GM21360 (cell line): ENCODE results near the gene PDPR.
"Not testable (repeated sequence)": the region's sequence is repeated elsewhere in the genome, so short reads cannot be mapped to it uniquely, and the experiment has no call there.

Experiments used
- ATAC-seq: cut with Tn5 transposase; IDR thresholded peaks from one replicate; pipeline ENCODE4 v1.9.1; 2021; ENCODE audit warnings: mild to moderate bottlenecking, moderate library complexity; ENCODE audit not compliant: unreplicated experiment

The PDPR gene

DNA sequence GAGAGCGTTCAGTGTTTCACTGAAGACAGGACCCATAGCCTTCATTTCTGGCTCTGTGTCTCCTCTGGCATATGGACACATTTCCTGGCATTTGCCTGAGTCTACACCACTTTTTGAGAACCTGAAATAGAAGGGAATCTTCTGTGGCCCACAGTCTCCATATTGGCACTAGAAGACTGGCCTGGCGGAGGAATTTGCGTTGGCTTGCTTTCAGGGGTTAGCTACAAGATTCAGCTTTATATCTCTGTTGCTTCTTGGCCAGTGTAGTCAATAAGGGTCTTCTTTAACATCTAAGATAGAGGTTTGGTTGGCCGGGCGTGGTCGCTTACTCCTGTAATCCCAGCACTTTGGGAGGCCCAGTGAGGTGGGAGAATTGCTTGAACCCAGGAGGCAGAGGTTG, 46.7 kb downstream of the PDPR start:
- no peak for ATAC-seq

DNA sequence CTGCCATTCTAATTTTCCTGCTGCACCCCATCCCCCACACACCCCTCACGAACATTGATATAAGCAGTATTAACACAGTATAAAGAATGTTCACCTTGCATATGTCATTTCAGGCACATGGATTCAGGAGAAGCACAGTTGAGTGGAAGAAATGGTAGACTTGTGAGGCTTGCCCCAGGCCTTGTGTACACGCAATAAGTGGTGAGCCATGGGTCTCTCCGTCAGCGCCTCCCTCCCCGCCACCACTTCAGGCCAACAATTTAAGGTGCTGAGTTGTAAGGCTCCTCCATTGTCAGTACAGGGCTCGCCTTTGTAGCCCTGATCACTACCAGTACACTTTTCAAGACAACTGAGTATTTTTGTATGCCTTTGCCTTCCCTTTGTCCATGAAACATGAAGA, 47.2 kb downstream of the PDPR start:
- ATAC-seq, result no peak

DNA sequence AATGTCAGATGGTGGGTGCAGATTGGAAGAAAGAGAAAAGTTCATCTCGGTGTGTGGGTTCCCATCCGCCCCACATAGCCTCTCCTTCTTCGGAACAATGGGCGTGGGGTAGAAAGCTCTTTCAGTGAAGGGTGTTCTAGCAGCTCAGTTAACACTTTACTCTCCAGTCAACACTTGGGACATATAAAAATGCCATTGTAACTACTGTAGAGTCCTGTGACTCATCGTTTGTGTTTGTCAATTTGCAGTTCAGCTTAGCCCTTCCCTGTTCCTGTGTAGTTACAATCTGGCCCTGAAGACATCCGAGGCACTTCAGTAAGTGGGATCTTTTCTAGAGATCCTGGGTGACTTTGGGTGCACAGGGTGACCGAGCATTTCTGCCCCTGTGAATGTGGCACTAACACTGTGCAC, 47.9 kb downstream of the PDPR start:
- no peak for ATAC-seq

DNA sequence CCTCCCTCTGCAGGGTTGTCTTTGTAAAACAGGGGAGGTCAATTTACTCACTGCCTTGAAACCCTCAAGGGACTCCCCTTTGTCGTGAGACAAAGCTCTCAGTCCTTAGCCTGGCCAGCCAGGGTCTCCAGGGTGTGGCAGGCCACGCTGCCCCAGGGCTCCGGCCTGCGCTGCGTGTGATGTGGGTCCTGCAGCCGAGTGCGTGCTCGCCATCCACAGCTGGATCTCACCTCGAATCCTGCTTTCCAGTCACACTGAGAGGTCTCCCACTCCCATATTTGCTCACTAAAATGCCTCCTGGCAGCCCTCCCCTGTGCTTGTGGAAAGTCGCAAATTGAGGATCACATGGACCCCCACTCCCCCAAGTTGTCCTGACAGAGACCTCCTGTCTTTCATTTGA, 49.5 kb downstream of the PDPR start:
- ATAC-seq, result no peak

DNA sequence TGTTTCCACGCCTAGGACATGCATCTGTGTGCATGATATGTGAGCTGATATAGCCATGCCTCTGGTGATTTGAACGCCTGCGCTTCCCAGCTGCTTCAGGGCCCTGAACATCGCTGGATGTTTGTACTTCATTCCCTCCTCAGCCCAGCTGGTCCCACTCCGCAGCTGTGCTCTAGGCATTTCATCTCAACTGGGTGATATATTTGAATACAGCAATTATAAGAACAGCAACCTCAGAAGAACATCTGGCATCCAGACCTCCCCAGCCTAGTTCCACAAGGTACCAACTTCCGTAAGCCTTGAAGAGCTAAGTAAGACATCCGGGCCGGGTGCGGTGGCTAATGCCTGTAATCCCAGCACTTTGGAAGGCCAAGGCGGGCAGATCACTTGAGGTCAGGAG, 52.6 kb downstream of the PDPR start:
- not testable (repeated sequence) for ATAC-seq

DNA sequence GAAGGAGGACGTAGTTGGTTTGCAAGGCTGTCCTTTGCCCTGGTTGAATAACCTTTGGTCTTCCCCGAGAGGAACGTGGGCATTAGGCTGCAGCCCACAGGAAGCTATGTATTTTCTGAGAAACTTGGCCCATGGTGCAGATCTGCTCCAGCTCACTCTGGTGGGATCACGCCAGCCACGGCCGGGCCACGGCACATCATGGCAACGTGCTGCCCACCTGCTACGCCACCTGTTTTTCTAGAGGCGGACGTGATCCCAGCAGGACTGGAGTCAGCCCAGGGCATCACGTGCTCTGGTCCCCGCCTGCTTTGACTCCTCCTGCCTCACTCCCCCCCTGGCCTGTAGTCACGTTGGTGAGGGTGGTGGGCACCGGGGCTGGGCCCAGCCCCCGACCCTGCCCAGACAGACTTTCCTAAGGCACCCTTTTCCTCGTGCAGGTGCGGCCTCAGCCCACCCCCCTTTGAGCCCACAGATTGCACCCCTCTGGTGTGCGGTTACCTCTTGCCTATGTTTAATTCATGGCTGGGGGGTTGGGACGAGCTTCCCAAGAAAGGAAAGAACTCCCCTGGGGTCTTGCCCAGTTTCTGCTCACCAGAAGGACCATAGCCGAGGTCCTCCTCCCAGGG, 59.2 kb downstream of the PDPR start, which contains the start of gene CLEC18C:
Gene CLEC18C, plus strand, starts transcription at position 576 of the 626 bp plus-strand sequence. CDS start 492 bp downstream, outside the sequence.
- not testable (repeated sequence) for ATAC-seq

DNA sequence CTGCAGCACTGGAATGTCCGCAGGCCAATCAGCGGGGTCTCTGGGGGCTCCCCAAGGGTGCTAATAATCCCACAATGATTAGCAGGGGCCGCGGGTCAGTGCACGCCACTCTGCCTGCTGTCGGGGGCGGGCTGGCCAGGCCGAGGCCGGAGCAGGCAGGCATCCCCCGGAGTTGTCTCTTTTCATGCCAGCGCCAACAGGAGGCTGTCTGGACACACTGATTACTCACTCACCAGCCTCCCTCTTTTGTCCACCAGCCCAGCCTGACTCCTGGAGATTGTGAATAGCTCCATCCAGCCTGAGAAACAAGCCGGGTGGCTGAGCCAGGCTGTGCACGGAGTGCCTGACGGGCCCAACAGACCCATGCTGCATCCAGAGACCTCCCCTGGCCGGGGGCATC, 59.8 kb downstream of the PDPR start:
- ATAC-seq, result not testable (repeated sequence)

DNA sequence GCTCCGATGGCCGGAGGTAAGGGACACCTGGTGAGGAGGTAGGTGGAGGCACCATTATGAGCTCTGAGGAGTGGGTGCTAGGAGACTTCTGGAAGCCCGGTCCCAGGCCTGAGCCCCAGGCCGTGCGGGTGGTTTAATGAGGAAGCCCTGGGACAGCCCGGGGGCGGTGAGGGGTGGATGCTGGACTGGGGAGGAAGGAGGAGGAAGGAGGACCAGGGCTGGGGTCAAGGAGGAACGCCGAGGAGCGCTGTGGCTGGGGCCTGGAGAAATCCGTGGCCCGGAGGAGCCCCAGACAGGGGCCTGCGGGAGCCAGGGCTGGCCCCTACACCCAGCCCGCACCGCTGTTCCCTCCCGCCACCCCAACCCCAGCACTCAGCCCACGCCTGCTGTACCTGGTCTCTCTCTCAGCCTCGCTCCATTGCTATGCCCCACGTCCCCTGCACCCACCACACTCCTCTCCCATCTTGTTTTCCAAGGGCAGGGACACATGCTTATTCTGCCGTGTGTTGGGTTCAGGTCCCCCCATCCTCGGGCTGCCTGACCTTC, 60.3 kb downstream of the PDPR start:
- not testable (repeated sequence) for ATAC-seq

DNA sequence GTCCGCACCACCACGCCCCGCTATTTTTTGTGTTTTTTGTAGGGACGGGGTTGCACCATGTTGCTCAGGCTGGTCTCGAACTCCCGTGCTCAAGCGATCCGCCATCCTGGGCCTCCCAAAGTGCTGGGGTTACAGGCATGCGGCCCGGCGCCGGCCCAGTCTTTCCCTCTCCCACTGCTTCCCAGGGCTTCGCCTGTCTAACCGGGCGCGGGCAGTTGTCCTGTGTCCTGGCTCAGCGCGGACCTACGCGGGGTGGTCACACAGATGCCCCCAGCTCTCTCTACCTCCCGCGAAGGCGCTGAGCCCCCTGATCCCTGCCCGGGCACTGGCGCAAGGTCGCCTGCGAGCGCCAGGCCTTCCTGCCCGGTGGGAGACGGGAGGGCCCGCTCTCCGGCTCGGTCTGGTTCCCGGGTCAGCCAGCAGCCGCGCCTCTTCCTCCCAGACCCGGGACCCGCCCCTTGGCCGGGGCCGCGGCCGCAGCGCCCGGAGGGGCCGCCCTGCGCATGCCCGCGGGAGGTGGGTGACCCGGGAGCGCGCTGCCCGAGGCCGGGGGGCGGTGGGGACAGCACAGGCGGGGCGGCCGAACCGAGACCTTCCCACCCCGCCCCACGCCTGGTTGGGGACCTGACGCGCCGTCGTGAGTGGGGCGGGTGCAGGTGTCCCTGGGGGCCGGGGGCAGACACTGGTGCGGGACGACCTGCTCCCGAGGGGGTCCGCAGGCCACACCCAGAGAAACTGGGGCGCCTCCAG, 73.9 kb downstream of the PDPR start:
- ATAC-seq, result not testable (repeated sequence)

DNA sequence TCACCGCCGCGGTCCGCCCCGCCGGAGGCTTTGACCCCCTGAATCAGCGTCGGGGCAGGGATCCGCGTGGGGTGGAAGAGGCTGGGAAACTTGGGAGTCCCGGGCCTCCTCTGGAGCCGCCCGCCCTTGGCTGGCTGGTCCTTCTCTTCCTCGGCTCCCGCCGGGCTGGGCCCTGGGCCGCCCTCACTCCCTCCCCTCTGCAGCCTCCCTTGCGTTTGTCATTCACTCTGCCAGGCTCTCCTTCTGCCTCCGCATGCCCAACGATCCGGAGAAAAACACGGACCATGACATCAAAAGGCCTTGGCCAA, 74.4 kb downstream of the PDPR start:
- not testable (repeated sequence) for ATAC-seq

DNA sequence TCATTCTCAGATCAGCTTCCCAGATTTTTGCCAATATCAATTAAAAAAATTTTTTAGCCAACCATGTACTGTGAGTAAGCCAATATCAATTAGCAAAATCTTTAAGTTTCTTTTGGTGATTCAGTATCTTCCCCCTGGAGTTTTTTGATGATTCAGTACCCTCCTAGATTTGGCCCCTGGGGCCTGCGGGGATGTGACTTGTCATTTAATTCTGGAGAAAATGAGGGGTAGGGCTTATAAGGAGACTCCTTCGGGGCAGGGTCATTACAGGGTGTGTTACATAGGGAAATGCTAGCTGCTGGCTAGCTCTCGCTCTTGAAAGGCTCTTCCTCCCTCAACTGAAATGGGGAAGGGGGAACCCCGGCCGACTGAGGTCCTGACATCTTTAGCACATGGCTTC, 76.4 kb downstream of the PDPR start:
- ATAC-seq, result not testable (repeated sequence)

DNA sequence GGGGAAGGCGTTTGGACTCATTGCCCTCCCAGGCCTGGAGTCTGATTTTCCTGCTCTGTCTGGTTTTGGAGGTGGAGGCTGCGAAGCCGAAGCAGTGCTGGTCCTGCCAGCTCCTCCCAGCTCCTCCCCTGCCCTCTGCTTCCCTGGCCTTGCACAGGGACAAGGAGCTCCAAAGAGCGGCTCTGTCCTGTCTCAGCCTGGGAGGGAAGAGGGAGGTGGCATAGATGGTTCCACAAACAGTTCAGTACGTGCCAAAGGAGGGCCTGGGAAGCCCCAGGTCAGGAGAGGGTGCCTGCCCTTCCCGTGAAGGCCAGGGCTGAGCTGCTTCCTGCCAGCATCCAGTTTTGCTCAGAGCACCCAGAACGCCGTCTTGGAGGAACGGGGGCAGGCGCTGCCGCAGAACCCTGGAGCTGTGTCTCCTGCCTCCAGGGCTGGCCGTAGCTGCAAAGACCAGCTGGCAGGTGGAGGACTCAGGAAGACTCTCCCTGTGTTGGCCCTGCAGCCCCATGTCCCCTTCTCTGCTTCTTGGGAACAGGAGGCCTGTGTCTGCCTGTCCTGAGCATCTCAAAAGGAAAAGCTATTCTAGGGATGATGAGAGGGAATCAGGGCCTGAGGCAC, 82.7 kb downstream of the PDPR start:
- ATAC-seq, result not testable (repeated sequence)

DNA sequence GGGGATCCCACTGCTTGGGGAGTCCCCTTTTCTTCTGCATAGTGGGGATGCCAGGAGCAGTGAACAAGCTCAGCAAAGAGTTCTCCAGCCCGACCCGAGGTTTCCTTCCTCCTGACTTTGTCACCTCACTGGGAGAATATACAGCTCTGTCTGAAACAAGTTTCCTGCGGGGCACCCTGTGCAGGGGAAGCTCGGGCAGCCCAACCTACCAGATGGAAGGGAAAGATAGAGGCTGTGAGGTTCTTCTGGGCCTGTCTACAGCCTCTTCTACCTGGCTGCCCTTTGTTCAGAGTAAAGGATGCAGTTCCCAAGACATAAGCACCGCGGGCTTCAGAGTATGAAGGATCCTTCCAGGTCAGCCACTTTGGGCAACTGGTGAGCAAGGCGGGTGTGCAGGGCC, 83.5 kb downstream of the PDPR start:
- ATAC-seq, result not testable (repeated sequence)

DNA sequence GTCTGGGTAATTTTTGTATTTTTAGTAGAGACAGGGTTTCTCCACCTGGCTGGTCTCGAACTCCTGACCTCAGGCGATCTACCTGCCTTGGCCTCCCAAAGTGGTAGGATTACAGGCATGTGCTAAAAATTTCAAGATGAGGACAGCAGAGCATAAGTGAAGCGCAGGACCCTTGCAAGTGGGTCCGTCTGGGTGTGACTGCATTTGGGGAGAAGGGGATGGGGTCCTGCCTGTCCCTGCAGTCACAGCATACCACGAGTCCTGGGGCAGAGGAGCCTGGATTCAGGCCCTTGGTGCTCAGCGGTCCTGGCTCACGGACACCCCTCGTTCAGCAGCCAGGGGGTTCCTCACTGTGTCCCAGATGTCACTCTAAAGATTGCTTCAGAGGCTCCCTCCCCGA, 84.1 kb downstream of the PDPR start:
- ATAC-seq, result not testable (repeated sequence)

DNA sequence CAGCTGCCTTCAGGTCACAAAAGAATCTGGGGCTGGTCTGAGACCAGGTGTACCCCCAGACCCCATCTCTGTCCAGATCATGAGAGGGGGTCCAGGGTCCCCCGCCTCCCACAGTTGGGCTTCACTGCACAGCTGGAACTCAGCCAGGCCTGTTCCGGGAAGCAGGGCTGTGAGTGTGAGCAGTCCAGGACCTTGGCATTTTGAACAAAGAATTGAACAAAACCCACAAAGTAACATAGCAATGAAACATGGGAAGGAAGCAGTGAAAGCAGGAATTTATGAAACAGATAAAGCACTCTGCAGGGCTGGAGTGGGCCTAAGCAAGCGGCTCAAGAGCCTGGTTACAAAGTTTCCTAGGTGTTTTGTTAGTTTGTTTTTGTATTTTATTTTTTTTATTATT, 84.5 kb downstream of the PDPR start:
- not testable (repeated sequence) for ATAC-seq

DNA sequence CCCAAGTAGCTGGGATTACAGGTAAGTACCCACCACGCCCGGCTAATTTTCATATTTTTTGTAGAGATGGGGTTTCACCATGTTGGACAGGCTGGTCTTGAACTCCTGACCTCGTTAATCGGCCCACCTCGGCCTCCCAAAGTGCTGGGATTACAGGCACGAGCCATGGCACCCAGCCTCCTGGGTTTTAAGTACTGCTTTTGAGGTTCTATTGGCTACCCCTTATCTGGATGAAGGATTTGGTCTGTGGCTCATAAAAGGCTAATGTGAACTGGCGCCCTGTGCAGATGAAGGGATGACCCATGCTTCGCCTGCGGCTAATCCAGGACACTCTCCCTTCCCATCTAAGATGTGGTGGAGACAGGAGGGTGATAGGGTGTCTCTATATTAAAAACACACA, 85.0 kb downstream of the PDPR start:
- not testable (repeated sequence) for ATAC-seq

DNA sequence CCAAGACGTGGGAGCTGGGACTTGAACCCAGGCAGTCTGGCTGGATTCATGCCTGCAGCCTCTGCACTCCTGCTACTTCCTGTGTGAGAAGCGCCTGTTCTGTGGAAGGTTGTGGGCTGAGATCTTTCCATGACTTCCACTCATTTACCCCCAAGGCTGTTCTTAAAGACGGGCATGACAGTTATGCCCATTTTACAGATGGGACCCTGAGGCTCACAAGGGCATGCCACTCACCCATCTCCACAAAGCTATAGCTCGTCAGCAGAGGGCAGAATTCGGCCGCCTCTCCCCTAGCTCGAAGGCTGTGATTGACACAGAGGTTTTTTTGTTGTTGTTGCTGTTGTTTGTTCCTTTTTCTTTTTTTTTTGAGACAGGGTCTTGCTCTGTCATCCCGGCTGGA, 85.9 kb downstream of the PDPR start:
- not testable (repeated sequence) for ATAC-seq

DNA sequence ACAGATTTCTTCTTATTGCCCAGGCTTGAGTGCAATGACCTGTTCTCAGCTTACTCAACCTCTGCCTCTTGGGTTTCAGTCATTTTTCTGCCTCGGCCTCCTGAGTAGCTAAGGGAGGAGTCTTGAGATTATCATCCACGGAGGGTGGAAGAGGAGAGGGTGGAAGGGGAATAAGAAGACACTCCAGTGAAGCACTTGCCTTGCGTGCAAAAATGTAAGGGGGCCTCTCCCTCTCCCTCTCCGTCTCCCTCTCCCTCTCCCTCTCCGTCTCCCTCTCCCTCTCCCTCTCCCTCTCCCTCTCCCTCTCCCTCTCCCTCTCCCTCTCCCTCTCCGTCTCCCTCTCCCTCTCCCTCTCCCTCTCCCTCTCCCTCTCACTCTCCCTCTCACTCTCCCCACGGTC, 89.4 kb downstream of the PDPR start:
- not testable (repeated sequence) for ATAC-seq

DNA sequence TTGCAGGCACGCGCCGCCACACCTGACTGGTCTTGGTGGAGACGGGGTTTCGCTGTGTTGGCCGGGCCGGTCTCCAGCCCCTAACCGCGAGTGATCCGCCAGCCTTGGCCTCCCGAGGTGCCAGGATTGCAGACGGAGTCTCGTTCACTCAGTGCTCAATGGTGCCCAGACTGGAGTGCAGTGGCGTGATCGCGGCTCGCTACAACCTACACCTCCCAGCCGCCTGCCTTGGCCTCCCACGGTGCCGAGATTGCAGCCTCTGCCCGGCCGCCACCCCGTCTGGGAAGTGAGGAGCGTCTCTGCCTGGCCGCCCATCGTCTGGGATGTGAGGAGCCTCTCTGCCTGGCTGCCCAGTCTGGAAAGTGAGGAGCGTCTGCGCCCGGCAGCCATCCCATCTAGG, 89.9 kb downstream of the PDPR start:
- not testable (repeated sequence) for ATAC-seq

DNA sequence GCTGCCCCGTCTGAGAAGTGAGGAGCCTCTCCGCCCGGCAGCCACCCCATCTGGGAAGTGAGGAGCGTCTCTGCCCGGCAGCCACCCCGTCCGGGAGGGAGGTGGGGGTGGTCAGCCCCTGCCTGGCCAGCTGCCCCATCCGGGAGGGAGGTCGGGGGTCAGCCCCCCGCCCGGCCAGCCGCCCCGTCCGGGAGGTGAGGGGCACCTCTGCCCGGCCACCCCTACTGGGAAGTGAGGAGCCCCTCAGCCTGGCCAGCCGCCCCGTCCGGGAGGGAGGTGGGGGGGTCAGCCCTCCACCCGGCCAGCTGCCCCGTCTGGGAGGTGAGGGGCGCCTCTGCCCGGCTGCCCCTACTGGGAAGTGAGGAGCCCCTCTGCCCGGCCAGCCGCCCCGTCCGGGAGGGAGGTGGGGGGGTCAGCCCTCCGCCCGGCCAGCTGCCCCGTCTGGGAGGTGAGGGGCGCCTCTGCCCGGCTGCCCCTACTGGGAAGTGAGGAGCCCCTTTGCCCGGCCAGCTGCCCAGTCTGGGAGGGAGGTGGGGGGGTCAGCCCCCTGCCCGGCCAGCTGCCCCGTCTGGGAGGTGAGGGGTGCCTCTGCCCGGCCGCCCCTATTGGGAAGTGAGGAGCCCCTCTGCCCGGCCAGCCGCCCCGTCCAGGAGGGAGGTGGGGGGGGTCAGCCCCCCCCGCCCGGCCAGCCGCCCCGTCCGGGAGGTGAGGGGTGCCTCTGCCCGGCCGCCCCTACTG, 90.7 kb downstream of the PDPR start:
- not testable (repeated sequence) for ATAC-seq

DNA sequence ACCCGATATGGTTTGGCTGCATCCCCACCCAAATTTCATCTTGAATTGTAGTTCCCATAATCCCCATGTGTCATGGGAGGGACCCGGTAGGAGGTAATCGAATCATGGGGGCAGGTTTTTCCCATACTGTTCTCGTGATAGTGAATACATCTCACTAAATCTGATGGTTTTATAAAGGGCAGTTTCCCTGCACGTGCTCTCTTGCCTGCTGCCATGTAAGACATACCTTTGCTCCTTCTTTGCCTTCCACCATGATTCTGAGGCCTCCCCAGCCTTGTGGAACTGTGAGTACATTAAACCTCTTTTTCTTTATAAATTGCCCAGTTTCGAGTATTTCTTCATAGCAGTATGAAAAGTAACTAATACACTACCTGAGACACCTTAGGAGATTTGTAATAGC, 92.2 kb downstream of the PDPR start:
- ATAC-seq, result not testable (repeated sequence)
